B cell (primary cell): Measurements from ENCODE around the gene TFEB.

Source experiments
- EZH2 ChIP-seq: IDR thresholded peaks from 2 replicates; pipeline ENCODE4 v1.6.1; 2012; ENCODE audit warnings: borderline replicate concordance, low read depth, mild to moderate bottlenecking, moderate library complexity, low read length; ENCODE audit not compliant: insufficient read depth, poor library complexity, severe bottlenecking
- TF ChIP-seq, protein P1 (sequence below): fragments of 200-600 bp; IDR thresholded peaks from one replicate; pipeline ENCODE4 v1.8.0; 2022; ENCODE audit warnings: antibody characterized with exemption, mild to moderate bottlenecking

DNA sequence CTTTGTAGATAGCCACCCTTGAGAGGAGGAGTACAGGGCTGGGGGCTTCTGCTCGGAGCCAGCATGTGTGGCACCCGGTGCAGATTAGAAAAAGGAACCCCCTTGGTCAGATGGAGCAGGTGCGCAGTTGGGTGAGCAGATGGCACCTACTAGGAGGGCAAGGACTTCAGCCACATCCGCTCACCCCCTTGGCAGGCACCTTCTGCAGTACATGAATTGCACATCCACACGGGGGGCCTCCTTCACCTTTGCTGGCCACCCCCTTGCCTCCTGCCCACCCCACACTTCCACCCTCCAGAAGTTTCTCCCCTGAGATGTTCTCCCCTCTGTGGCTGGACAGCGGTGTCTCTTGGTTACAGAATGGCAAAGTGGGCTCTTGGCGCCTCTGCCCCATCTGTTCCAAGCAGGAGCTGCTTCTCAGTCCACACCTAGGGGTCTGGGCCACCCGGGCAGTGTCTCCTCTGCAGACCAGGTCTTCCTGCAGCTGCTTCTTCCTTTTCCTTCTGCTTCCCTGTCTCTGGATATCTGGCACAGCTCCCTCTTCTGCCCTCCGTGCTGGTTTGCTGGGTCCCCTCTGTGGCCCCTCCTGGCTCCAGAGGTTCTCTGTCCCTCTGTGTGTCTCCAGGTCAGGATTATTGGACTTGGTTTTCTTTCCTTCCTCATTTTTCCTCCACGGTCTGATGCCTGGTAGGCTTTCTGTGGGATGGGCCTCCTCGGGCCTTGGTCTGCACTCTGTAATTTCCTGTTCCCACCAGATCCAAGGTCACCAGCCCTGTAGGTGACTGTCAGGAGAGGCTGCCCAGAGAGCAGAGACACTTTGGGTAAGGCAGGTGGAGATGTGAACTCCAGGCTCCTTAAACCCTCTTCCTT, 93.1 kb downstream of the TFEB start:
- TF ChIP-seq, protein P1, sequence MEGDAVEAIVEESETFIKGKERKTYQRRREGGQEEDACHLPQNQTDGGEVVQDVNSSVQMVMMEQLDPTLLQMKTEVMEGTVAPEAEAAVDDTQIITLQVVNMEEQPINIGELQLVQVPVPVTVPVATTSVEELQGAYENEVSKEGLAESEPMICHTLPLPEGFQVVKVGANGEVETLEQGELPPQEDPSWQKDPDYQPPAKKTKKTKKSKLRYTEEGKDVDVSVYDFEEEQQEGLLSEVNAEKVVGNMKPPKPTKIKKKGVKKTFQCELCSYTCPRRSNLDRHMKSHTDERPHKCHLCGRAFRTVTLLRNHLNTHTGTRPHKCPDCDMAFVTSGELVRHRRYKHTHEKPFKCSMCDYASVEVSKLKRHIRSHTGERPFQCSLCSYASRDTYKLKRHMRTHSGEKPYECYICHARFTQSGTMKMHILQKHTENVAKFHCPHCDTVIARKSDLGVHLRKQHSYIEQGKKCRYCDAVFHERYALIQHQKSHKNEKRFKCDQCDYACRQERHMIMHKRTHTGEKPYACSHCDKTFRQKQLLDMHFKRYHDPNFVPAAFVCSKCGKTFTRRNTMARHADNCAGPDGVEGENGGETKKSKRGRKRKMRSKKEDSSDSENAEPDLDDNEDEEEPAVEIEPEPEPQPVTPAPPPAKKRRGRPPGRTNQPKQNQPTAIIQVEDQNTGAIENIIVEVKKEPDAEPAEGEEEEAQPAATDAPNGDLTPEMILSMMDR = no peak
- no peak for TF ChIP-seq EZH2
